ENCODE measurements around the gene VPS52.
A peak's percentile ranks its signal among the peaks of the same experiment; 100 is the strongest.

VPS52 gene, protein sequence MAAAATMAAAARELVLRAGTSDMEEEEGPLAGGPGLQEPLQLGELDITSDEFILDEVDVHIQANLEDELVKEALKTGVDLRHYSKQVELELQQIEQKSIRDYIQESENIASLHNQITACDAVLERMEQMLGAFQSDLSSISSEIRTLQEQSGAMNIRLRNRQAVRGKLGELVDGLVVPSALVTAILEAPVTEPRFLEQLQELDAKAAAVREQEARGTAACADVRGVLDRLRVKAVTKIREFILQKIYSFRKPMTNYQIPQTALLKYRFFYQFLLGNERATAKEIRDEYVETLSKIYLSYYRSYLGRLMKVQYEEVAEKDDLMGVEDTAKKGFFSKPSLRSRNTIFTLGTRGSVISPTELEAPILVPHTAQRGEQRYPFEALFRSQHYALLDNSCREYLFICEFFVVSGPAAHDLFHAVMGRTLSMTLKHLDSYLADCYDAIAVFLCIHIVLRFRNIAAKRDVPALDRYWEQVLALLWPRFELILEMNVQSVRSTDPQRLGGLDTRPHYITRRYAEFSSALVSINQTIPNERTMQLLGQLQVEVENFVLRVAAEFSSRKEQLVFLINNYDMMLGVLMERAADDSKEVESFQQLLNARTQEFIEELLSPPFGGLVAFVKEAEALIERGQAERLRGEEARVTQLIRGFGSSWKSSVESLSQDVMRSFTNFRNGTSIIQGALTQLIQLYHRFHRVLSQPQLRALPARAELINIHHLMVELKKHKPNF

DNA sequence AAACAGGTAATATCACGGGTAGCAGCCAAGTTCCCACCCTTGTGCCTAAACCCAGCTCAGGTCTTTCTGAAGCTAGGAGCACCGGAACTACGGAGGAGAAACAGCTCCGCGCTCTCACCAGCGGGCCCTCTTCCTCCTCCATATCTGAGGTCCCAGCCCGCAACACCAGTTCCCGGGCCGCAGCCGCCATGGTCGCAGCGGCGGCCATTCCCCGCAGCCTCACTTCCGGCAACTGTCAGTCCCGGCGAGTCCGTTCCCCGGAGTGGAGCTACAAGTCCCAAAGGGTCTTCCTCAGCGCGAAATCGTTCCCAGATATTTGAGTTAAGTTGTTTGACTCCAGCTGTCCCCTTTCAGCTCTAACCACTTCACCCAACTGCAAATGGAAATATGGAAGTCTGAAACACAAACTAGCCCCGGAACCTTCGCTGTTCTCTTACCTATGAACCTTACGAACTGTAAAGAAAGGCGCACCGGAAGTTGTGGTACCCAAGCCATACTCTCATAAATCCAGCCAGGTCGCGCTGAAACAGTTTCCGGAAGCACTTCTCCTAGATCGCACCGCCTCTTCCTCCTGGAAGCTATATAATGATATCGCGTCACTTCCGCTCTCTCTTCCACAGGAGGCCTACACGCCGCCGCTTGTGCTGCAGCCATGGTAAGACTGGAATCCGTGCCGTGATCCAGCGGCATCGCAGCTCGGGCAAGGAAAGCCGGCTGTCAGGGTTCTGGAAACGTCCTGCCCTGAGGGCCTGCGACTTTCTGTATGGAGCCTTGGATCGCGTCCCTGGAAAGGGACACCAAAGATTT is at the start of gene VPS52, which contains the start of gene RPS18:
TSS of gene VPS52 (minus strand) at position 409 of the 807 bp plus-strand sequence. CDS start at position 208, 201 bp downstream.
TSS of gene RPS18 (plus strand) at position 608 of the 807 bp plus-strand sequence. CDS start at position 653, 45 bp downstream.
- no peak for DNase-seq

DNA sequence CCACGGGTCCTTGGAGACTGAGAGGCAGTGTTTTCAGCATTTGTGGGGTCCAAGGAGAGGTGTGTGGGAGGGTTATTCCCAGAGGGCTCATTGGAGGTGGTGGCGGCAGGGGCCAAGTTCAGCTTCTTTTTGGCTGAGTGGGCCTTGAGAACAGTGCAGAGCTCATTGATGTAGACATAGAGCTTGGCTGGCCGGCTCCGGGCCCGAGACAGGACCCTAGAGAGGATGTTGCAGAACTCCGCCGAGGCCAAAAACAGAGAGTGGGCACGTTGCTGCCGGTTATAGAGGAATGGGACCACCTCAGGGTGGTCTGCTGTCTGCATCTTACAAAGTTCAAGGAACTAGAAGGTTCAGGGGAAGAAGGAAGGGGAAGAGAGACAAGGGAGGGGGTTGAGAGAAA is 49.6 kb upstream of the VPS52 start:
- no peak for DNase-seq

DNA sequence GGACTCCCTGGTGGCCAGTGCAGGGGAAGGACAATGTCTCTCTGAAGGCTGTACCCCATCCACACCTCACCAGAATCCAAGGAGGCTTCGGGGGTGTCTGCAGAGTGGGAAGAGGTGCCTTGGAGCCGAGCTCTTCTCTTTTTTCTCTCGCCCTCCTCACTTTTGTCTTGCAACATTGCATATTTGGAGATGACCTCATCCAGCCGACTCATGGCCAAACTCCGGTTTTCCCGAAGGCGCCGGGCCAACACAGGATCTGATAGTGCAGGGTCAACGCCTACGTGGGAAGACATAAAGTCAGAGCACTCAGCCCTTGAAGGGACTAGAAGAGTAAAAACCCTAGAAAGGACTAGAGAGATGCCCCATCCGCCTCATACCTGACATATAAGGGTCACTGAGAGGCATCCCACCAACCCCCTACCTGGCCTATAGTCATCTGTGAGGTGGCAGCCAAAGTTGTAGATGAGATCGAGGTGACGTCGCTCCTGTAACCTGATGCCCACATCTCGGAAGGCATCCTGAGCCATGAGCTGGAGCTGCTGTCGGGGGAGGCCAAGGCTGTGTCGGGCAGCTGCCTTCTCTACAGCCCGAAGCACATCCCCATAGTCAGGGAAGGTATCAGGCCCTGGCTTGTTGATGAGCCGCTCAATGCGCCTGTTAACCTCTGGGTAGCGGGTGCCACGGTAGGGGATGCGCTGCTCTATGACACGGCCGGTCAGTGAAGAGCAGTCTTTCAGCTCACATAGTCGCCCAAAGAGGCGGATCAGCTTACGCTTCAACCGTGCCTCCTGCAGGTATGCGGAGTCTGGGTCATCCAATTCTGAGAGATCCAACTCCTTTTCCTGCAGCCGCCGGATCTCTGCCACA is 48.9 kb upstream of the VPS52 start:
- no peak for DNase-seq

DNA sequence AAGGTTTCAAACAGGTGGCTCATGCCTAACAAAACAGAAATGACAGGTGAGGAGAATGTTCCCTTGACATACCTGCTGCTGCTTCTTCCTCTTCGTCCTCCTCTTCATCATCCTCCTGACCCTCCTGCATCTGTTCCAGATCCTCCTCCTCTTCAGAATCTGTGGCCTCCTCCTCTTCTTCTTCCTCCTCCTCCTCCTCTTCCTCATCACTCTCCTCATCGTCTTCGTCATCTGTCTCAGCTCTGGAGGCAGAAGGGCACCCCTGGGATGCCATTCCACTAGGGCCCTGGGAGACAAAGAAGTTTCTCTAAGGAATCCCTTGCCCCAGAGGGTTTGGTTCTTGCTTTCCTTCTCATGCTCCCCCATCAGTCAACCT is 48.3 kb upstream of the VPS52 start:
- DNase-seq = no peak

DNA sequence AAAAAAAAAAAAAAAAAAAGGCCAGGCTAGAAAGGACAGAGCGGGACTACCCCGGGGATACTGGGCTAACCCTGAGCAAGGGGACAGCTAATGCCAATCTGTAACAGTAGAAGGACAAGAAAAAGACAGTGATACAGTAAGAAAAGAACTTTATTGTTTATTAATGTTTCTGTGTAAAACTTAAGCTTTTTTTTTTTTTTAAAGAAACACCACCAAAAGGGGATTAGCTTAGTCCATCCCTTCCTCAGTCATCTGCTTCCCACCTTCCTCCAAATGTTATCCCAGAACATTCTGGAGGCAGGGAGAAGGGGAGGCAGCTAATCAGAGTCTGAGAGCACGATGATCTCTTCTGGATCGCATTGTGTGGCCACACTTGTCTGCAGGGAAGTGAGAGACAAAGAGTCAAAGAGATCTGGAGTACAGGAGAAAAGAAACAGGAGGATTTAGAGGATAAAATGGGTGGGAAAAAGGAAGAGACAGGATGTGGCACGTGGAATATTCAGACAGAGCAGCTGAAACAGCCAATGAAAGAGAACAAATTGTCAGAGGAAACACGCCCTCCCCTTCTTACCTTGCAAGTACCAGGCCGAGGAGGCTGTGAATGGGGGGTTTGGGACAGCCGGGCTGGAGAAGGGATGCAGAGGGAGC is 46.9 kb upstream of the VPS52 start:
- no peak for DNase-seq

DNA sequence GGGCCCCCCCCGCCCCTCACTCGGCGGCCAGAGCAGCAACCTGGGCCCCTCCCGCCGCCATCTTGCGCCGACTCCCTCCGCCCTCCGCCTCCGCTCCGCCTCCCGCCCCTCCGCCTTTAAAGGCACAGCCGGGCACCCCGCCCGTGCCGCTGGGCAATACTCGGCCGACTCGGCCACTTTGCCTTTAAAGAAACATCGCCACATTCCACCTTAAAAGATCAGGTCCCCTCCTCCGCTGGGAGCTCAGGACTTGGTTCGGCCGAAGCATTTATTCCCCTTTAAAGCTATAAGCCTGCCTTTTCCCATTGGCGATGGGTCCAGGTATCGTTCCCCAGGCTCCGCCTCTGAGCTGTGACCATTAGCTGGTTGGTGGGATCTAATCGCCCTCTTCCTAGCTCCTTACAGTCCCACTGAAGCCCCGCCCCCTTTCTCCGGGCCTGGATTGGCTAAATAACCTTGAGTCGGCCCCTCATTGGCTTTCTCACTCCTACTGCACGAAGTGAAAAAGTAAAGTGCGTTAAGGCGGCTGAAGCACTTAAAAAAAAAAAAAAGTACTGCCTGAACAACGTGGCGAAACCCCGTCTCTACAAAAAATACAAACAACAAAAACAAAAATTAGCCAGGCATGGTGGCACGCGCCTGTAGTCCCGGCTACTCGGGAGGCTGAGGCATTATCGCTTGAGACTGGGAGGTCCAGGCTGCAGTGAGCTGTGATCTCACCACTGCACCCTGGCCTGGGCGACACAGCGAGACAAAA is 46.2 kb upstream of the VPS52 start, which contains the start of gene ZBTB22:
TSS of gene ZBTB22 (minus strand) at position 76 of the 757 bp plus-strand sequence. CDS start 828 bp downstream, outside the sequence.
- DNase-seq = peak; percentile 82

DNA sequence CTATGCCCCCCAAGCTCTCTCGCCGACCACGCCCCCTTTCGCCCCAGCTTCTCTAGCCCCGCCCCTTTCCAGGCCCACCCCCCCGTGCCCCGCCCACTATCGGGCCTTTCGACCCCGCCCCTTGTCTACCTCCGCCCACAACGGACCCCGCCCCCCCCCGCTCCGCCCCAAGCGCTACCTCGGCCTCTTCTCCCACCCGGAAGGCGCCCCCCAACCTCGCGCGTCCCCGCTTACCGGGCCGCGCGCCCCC is 45.7 kb upstream of the VPS52 start:
- DNase-seq = no peak

DNA sequence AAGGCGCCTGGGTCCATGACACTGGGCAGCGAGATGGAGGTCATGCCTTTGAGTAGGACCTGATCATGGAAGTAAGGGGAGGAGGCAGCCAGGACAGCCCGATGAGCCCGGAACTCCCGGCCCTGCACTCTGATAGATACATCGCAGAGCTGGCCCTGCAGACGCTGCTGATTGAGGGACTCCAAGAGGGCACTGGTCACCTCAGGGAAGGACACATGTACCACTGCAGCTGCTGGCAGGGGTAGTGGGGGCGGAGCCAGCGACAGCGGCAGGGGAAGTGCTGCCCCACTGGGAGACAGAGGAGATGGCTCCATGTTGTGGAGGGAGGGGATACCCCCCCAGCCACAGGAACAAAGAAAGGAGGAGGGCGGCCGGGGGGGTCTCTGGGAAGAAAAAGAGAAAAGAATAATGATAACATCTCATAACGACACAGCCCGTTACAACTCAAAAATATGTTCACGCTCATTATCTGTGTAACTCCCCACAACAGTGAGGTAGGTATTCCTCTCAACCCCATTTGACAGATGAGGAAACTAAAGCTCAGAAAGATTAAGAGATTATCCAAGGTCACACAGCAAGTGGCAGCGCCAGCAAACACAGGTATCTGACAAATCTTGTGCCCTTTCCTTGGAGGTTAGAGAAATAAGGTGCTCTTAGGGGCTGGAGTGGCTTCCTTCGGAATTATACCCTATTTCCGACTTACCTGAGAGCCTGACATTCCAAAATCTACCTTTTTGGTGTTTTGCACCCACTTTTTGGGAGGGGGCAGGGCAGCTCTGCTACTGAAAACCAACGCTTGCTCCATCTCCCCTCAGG is 45.1 kb upstream of the VPS52 start:
- no peak for DNase-seq

DNA sequence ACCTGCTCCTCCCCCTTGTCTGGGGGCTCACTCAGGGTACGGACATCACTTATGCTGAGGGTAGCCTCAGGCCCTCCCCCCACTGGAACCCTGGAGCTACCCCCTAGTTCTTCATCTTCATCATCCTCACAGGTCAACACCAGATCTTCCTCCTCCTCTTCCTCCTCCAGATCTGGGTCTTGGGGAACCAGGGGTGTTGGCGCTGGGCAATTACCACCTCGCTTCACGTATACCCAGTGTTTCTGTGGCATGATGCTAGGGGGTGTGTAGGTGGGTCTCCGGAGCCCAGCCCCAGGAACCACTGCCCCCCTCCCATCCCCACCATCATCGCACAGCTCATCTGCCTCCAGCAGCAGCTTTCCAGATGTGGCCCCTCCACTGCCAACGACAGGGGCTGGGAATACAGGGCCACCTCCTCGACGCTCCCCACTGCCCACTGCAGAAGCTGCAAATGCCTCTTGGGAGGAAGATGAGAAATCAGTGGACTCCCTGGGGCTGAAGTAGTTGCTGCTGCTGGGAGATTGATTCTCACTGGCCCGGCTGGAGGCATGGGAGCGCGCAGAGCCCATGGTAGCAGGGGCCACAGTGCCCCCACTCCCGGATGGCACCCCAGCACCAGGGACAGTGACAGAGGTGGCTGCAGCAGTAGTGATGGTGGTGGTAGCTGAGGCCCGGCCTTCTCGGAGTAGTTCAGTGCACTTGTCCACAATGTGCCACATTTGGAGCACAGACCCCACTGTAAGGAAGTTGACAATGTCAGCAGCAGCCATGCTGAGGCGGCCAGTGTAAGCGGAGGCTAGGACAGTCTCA is 44.3 kb upstream of the VPS52 start:
- DNase-seq = no peak

DNA sequence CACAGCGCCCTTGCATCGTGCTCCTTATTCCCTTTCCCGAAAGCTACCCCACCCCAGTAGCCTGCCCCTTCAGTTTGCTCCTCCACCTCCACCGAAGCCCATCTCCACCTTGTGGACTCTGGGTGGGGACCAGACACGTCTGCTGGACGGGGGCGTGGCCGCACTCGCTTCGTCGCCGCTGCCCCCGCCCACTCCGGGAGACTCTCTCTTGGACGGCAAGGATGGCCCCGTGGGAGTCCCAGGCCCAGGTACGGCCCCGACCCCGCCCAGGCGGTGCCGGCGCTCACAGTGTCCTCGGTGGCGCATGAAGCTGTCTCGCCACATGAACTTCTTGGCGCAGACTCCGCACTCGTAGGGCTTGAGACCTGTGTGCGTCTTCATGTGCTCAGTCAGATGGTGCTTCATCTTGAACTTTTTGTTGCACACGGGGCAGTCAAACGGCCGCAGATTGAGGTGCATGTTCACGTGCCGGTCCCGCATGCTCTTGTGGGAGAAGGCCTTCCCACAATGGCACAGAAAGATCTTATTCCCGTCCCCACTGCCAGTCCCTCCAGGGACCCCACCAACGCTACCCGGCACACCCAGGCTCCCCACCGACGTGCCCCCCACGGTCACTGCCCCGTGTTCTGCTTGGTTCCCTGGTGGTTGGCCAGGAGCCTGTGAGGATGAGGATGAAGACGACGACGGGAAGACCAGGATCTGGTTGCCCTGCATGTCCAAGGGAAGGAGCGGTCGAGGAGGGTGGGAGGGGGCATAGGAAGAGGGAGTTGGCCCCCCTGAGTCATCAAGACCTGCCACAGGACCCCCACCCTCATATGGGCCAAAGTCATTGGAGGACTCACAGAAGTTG is 43.5 kb upstream of the VPS52 start:
- DNase-seq = no peak

DNA sequence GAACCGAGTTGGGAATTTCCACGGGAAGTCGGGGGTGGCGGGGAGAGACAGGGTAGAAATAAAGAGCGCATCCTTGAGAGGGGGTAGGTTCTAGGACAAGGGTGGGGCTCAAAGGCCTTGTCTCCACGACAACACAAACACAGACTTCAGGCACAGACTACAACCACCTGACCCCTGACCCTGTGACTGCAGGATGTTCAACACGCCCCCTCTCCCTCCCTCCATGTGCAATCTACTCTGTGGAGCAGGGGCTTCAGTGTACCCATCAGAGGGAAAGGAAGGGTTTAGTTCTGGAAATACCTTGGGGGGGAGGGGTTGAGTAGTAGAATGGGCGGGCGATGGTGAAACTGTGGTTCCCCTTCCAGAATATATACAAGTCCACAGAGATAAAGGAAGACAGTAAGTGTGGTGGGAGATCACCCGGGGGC is 42.9 kb upstream of the VPS52 start:
- no peak for DNase-seq

DNA sequence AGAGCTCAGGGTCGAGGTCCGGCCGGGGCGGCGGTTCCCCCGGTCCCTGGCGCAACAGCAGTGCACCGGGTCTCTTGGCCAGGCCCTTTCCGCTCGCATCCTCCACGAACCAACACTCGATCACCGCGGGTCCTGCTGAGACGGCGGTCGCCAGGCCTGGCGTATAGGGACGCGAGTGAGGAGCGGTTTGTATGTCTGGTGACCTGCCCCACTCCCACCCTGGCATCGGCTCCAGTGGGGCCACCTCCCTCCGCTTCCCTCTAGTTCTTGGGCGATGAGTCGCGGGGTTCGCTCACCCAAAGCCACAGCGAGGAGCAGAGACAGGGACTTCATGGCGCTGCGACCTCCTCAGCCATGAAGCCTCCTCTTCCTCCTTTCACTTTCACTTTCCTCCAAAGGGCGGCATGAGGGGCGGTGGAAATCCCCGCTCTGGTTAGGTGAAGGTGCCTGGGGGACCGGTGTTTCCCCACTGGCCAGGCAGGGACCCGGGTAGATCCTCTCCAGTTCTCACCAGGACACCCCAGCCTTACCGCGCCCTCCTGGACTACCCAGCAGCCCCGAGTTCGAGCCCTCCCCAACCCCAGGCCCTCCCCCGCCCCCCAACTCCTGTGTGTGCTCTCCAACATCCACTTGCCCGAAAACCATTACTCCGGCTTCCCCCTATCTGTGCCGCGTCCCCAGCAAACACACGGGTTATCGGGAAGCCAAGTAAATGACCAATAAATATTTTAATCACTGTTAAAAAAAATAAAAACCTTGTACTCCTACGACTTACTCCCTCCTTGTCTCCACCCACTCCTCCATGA is 42.2 kb upstream of the VPS52 start, which contains the start of gene TAPBP:
TSS of gene TAPBP (minus strand) at position 370 of the 806 bp plus-strand sequence. CDS start at position 333, 37 bp downstream.
- no peak for DNase-seq

DNA sequence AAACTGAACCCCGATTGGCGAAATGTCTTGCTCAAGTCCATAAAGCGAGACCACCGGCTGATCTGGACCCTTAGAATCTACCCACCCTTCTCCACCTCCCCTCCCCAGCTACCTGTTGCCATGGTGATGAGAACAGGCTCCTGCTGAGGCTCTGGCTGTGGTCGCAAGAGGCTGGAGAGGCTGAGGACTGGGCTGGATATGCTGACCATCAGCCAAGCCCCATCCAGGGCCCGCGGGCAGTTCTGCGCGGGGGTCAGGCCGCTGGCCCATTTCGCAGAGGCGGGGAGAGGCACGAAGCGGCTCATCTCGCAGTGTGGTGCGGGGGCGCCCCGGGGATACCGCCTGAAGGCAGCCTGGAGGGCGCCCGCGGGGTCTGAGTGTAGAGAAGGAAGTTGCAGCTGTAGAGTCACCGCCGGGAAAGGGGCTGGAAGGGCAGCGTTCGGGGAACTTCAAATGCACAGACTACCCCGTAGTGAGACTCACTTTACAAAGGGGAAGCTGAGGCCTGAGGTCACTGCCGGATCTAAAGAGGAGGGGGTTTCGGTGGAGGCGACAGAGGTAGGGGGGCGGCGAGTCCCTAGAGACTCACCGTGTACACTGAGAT is 41.5 kb upstream of the VPS52 start:
- no peak for DNase-seq

DNA sequence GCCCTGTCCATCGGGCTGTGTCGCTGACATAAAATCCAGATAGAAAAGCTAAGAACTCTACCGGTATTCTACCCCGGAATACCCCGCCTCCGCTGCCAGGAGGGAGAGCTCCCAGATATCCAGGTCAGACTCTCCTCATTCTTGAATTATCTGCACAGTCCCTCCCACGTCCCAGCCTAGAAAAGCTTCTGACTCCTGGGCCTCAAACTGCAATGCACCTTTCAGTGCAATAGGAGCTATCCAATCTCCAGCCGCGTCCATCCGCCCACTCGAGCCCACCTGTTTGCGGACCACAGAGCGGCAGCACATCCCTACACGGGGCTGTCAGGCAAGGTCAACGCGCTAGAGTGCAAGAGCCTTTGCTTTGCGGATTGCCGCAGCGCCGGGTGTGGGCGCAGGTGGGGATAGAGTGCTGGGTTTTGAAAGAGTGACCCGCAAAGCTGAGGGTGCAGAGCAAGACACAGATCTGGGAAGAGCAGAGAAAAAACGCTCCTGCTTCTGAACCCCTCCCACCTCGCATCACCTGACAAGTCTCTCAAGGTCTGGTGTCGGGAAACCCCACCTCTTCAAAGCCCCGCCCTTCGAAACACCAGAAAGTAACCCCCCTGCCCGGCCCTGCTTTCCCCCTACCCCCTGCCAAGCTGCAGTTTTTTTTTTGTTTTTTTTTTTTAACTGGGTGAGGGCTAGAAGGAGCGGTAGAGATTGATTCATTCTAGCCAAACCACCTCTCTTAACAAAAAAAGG is 40.9 kb upstream of the VPS52 start:
- peak; percentile 79 for DNase-seq

DNA sequence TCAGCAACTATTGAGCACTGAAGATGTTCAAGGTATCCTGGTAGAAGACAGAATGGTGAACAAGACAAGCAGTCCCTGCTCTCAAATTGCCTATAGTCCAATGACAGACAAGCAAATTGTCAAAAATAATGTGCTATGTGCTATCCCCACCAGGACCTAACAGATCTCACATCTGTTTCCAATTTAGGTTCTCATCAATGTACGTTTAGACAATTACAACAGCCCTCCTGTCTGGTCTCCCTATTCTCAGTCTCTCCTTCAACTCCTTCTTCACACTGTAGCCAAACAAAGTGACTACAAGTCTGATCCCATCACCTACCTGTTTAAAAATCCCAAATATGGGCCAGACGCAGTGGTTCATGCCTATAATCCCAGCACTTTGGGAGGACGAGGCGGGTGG is 34.7 kb upstream of the VPS52 start:
- DNase-seq = no peak

DNA sequence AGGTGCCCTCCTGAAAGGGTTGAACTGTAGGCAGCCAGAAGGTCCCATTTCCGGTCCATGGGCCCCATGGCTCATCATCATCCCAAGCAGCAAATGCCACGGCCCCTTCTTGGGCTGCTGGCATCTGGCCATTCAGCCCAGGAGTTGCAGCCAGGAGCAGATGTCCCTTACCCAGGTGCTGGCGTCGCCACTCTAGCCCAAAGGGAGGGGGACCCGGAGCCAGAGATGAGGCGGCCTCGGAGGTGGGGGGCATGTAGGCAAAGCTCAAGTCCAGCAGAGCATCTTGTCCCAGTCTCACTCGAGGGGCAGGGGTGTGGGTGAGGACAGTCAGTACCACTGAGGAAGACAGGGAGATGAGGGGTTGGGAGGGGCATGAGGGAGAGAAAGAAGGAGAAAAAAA is 33.4 kb upstream of the VPS52 start:
- no peak for DNase-seq

Data from 8988T (cell line).